ENCODE measurements around the gene TP53TG3C.
"Not testable (repeated sequence)": the region's sequence is repeated elsewhere in the genome, so short reads cannot be mapped to it uniquely, and the experiment has no call there.

Gene TP53TG3C, protein sequence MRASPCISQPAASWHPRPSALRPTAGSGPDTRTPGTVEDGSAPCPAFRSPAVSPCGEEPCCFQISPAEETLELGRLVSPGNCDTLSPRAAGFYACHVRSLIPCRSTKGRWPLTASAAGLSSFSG

GRCh38 chr16:33193926-33194325 lies at the start of gene TP53TG3C:
Gene TP53TG3C, plus strand, starts transcription at chr16:33194226. Its CDS starts 68 bp downstream, at chr16:33194294.
- not testable (repeated sequence) for DNase-seq

Measured in CD4-positive, alpha-beta T cell treated with Interleukin-6 for 4 hours (primary cell).